Middle frontal gyrus (tissue), 1 donor: Measurements from ENCODE around the gene CRACR2B.

Experiments
- DNase-seq: peaks from one replicate; pipeline ENCODE4 v3.0.0-alpha.2; 2015; ENCODE audit warnings: low spot score; ENCODE audit errors: extremely low spot score

The CRACR2B gene

DNA sequence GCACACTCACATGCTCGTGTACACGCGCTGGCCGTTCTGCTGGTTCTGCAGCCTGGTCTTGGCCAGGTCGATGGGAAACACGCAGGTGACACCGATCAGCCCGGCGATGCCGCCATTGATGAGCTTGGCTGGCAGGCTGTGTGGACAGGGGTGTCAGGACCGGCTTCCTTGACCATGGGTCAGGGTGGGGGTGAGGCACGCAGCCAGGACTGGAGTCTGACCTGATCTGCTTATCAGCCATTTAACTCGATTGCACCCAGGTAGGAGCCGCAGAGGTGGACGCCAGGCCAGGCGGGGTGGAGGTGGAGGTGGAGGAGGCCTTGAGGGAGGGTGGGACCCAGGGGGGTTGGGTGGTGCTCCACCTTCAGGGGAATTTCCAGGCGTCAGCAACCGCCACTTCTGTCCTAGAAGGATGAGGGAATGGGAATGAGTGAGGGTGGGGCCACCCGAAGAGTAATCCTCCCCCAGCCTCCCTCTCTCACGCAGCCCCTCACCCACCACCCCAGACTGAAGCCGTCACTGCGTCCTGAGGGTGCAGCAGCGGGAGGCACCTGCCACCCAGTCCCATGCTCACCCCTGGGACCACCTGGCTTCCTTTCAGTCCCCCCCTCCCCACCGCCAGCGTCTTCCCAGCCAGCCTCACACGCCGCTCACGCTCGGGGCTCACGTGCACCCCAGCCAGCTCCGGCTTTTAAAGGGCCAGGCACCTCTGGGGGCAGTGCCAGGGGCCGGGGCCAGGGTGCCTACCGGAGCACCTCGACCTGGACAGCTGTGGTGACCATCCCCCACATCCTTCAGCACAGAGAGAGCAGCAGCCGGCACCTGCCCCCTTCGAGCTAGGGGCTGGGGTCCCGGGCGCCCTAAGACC, 32.7 kb upstream of the CRACR2B start:
- no peak for DNase-seq

DNA sequence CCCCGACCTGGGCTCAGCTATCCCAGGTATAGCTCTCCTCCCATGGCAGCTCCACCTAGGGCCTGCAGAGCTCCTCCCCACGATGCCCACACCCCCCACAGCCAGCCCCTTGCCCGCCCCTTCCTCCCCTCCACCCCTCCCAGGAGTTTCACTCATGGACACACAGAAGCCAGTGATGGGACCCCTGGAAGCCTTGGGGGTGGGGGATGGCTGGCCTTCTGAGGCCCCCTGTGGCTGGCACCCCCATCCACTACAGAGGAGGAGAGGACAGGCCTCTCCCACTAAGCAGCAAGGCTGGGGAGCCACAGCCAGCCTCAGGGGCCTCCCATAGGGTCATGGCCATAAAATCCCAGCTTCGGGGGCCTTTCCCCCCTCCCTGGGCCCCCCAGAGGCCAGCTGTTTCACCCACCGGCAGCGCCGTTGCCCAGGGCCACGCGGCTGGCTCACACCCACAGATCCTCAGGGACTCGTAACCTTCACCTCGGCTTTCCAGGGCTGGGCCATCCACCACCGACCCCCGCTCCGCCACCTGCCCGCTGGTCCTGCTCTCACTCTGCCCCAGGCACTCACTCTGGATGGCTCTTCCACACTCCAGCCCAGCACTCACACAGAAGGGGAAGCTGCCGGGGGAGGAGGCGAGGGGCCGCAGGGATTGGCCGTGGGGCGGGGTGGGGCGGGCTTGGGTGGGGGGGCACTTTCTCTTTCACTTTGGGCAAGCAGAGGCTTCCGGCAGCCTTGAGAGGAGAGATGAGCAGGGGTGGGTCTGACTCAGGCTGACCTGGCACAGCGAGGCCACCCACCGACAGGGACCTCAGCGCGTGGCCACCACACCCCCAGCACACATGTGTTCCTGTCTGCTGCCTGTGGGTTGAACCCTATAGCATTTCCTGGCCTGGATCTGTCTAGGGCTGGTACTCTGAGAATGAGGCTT, 31.8 kb upstream of the CRACR2B start:
- DNase-seq, result no peak

- no peak for DNase-seq
Measured at GRCh38 chr11:796565-797295, 31.0 kb upstream of the CRACR2B start.

DNA sequence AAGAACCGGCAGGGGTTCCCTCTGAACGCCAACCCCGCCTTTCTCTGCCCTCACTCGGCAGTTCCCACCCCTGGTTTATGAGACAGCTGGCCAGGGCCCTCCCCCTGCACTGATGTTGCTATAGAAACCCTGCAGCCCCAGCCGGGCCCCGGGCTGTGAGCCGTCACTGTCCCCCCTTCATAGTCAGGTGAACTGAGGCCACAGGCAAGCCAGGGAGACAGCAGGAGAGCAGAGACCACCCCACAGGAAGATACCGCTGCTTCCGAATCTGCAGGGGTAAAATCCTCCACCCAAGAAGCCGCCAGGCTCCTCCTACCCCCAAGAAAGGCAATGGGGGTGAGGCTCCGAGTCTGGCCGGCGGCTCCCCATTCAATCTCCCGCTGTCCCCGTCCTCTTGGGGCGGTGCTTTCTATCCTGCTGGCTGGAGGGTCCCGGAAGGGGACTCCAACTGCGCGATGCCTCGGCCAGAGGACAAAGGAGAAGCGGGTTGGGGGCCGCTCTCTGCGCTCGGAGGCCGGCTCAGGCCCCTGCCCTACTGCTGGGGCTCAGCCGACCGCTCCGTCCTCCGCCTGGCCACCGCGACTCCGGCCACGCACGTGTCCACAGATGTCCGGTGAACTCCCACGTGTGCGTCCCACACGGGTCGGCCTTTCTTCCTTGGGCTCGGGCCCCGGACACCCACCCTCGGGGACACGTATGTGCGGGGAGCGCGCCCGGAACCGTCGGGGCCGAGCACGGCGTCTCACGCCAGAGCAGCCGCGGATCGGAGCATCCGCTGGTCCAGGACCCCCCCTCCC, 30.2 kb upstream of the CRACR2B start:
- peak; percentile 22 for DNase-seq

DNA sequence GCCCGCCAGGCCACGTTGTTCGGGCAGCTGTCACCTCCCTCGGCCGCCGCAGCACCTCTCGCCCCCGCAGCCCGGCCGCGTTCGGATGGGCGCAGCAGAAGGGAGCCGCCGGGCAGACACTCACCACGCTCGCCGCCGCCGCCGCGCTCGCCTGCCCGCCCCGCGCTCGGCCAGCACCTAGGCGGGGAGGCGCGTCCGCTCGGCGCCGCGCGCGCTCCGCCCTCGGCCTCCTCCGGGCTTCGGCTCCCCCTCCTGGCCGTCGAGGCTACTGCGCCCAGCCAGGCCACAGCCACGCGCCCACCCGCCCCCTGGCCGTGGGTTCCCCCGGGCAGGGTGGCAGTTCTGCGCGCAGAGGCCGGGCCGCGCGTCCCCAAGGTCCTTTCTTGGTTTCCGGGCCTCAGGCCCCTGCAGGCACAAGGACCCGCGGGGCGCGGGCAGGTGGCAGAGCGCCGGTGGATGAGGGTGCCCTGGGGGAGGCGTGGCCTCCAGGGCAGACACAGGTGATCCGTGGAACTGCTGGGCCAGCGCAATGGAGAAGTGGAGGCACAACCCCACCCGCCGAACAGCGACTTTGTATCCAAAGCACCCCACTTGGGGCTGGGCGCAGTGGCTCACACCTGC, 29.5 kb upstream of the CRACR2B start, which contains the start of gene SLC25A22:
Gene SLC25A22, minus strand, starts transcription at position 189 of the 621 bp plus-strand sequence. CDS start 3,275 bp downstream, outside the sequence.
- peak; percentile 72 for DNase-seq

- DNase-seq, result no peak
Measured at GRCh38 chr11:799641-800316, 27.9 kb upstream of the CRACR2B start.

DNA sequence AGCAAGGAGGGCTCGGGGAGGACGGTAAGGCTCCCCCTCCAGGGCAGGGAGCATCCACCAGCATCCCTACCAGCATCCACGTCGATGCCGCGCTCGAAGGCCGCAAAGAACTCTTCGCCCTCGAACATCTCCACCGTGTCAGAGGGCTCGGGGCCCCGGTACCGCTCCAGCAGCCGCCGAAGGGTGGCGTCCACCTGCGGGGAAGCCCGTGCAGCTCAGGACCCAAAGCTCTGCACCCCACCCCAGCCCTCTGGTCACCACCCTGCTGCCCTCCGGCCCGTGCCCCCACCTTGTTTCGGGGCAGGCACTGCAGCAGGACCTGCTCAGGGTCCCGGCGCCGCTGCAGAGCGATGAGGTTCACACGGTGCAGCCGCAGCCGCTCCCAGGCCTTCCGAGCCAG, 27.2 kb upstream of the CRACR2B start:
- no peak for DNase-seq

DNA sequence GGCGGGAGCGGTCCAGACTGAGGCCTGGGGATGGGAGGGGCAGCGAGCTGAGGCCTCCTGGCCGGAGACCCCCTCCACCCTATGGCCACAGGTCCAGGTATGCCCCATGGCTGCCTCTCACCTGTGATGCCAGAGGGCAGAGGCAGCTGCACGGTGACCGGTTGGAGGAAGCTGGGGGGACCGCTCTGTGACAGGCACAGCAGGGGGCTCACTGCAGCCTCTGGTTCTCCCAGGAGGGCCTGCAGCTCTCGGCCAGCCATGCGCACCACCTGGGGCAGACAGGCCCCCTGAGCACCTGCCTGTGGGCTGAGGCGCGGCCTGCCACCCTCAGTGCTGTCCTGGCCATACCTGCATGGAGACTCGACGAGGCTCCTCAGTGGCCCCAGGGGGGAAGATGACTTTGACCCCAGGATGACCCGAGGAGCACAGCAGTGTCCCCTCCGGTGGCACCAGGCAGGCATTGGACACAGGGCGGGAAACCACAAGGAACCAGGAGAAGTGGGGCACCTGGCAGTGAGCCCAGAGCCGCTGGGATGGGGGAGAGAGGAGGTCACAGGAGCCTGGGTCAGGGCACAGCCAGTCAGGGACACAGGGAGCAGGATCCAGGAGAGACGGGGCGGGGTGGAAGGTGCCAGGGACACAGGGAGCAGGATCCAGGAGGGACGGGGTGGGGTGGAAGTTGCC, 26.5 kb upstream of the CRACR2B start:
- no peak for DNase-seq

DNA sequence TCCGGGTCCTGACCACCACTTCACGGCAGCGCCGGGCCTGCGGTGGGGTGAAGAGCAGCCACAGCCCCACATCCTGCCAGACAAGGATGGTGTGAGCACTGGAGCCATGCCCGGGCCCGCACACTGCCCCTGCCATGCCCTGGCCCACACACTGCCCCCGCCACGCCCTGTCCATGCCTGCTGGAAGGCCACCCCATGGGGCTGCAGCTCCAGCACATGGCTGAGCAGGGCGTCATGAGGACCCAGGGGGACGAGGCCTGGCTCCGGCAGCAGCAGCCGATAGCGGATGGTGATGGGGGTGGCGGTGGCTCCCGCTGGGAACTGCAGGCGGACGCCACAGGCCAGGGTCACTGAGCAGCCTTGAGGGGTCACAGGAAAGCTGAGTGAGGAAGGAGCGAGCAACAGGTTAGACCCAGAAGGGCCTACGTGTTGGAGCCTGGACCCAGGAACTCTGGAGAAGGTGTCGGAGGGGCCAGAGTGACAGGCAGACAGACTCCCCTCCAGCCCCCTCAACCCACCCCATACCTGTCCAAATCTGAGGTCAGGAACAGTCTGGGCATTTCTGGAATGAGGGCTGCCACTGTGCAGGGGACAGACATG, 25.6 kb upstream of the CRACR2B start:
- no peak for DNase-seq

DNA sequence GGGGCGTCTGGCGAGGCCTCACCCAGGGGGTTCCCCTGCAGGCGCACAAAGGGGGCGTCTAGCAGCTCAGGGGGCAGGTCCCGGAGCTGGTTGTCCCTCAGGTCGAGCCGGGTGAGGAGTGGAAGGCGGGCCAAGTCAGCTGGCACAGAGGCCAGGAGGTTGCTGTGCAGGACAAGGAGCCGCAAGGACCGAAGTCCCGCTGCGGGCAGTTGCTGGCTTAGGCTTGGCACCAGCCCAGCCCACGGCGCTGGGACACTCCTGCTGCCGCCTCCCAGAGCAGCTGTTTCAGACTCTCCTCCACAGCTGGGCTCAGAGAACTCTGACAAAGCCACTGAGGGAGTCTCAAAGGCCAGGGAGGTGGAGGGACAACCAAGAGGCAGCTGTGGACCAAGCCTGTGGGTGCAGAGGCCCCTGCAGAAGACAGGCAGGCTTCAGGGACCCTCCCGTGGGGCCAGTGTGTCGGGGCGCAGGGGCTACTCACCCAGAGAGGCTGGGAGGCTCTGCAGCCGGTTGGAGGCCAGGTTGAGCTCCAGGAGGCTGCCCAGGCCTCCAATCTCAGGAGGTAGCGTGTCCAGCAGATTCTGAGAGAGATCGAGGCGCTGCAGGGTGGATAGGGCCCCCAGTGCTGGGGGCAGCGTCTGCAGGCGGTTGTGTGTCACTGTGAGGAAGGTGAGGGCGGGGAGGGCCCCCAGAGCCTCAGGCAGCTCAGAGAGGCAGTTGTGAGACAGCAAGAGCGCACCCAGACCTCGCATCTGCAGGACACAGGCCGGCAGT, 24.8 kb upstream of the CRACR2B start:
- DNase-seq, result no peak

GRCh38 chr11:803467-803742, 24.3 kb upstream of the CRACR2B start:
- DNase-seq, result no peak

- DNase-seq, result no peak
Measured at GRCh38 chr11:803770-804598, 23.7 kb upstream of the CRACR2B start.

- no peak for DNase-seq
Measured at GRCh38 chr11:804599-804964, 23.1 kb upstream of the CRACR2B start.

DNA sequence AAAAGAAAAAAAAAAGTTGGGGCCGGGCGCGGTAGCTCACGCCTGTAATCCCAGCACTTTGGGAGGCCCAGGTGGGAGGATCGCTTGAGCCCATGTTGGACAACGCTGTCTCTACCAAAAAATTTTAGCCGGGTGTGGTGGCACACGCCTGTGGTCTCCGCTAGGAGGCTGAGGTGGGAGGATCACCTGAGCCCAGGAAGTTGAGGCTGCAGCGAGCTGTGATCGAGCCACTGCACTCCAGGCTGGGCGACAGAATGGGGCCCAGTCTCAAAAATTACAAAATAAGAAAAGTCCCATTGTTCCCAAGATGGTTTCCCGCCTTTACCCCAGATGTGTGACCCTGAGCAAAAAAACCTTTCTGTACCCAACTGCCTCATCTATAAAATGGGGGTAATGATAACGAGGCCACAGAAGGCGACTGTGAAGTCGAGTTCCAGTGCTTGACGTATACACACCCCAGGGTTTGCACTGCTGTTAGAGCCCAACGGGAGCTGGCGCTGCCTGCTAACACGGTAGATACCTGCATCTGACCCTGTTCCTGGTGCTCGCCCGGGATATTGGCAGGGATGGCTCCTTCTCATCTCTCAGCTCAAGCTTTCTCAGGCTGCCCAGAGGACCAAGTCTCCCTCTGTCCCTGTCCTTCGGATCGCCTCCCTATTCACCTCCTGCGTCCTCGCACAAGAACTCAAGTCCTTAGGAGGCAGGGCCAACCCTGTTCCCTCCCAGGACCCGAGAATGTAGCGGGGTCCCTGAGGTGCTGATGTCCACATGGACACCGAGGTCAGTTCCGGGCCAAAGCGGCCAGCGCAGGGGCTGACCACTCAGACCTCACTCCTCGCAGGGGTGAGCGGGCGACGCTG, 19.1 kb upstream of the CRACR2B start:
- DNase-seq, result peak; percentile 18

- peak; percentile 93 for DNase-seq
Measured at GRCh38 chr11:809287-810039, 18.3 kb upstream of the CRACR2B start, which contains the start of gene RPLP2. TSS of gene RPLP2 (plus strand) at chr11:809967. CDS start at chr11:810235, 268 bp downstream.
